SK-MEL-5 (cell line): ENCODE results near the gene NOL4L. TPM values are rescaled to one million over a fixed set of nuclear protein-coding genes. Genes with fewer than 3 reads are reported as not detected.

Source experiments
- DNase-seq: peaks from one replicate; pipeline ENCODE4 v3.0.0-alpha.2; 2016; ENCODE audit warnings: low read depth, low spot score
- in situ Hi-C: cut with HindIII; loops from 2 replicates; pipeline ENCODE4 v1.10.0; 2016; ENCODE audit warnings: low sequenced_read_pairs, high pct_unique_total_duplicates, low pct_unique_long_range_greater_than_20kb
- total RNA-seq: library from RNA; depleted of rRNA; stranded (reverse); fragments of >200 nt; shearing (Covaris generic); gene quantifications from 2 replicates; pipeline ENCODE4 v1.2.3, GENCODE V29; 2014

The NOL4L gene
- total RNA-seq, 1 experiment from 2014 or later, result 2.1 TPM

GRCh38 chr20:32446301-32447100 lies 138.6 kb downstream of the NOL4L start:
- DNase-seq, result no peak
- in situ Hi-C loops, result no loop called here

DNA sequence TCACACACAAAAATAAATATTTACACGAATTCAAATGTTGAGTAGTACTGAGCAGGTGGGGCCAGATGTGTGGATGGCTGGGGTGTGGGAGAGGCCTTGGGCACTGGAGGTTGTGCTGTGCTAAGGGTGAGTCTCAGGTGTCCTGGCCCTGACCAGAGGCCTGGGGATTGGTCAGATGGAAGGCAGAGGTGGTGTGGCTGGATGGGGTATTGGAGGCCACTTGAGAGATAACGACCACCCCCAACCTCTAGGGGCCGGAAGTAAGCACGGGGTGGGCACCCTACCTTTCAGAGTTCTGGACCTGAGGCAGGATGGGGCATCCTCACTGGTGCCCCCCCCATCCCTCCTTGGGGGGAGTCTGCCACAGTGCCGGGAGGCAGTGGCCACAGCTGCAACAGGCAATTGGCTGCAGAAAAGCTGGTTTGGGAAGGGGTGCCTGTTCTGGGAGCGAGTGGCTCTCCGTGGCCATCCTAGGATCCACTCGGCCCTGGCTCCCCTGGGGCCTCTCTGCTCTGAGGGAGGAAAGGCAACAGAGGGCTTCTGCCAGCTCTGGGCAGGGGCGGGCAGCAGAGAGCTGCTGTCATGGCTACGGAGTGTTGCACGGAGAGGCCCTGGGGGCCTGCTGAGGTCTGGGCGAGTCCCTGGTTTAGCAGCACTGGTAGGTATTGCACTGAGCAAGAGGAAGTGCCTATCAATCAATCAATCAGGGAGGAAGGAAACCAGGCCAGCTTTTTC lies 139.4 kb downstream of the NOL4L start:
- no peak for DNase-seq
- in situ Hi-C loops, result no loop called here

GRCh38 chr20:32444474-32445220 lies 140.5 kb downstream of the NOL4L start:
- in situ Hi-C loops, result no loop called here
- no peak for DNase-seq

GRCh38 chr20:32443386-32443974 lies 141.7 kb downstream of the NOL4L start:
- in situ Hi-C loops, result no loop called here
- no peak for DNase-seq

DNA sequence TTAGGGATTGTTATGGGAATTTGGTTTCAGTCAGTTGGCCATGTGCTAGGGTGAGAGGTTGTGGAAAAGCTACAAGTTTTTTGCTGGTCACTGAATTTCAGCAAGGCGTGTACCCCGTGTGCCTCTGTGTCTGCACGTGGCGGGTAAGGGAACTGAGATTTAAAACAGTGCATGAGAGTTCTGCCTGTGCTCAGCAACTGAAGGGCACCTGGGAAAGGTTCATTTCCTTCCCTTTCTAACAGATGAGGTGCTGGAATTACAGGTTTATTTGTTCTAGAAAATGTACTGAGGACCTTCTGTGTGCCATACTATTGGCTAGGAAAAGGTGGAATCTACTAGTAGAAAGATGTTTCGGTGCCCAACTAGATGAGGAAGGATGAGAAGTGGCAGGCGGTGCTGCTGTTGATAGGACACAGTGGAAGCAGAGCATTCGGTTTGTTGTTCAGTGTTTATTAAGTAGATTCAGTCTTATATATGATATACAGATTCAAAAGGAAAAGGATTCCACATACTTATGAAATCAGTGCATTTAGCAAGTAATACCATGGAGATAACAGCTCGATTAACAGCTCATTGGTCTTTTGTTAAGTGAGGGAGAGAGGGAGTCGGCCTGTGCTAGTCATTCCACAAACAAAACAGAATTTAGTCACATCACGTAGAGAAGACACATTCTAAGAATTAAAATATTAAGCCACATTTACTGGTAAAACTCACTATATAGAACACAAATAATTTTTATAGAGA lies 142.3 kb downstream of the NOL4L start:
- in situ Hi-C loops, result no loop called here

DNA sequence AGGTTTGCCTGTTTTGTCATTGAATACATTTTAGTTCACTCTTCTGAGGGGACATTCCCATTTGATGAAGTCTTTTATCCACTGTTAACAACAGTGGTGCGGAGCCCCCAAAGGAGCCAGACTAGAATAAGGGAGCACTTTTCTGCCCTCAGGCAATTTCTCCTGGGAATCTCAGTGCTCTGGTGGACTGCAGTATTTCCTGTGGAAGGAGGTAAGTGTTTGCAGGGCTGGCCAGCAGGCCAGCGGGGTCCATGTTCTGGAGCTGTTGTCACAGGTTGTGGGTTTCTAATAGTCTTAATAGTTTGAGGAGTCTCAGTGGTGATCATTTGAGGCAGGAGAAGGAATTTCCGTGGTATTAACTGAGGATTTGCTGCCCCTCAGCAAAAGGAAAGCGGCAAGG lies 143.5 kb downstream of the NOL4L start:
- no peak for DNase-seq
- in situ Hi-C loops, result no loop called here

More for the DNA sequence above, 142.3 kb downstream of the NOL4L start:
- DNase-seq, result no peak

- no peak for DNase-seq
- in situ Hi-C loops, result no loop called here
Measured at GRCh38 chr20:32440758-32441078, 144.4 kb downstream of the NOL4L start.

- DNase-seq, result no peak
- in situ Hi-C loops, result no loop called here
Measured at GRCh38 chr20:32440069-32440757, 144.9 kb downstream of the NOL4L start.

- DNase-seq, result no peak
- in situ Hi-C loops, result no loop called here
Measured at GRCh38 chr20:32439132-32439829, 145.9 kb downstream of the NOL4L start.

DNA sequence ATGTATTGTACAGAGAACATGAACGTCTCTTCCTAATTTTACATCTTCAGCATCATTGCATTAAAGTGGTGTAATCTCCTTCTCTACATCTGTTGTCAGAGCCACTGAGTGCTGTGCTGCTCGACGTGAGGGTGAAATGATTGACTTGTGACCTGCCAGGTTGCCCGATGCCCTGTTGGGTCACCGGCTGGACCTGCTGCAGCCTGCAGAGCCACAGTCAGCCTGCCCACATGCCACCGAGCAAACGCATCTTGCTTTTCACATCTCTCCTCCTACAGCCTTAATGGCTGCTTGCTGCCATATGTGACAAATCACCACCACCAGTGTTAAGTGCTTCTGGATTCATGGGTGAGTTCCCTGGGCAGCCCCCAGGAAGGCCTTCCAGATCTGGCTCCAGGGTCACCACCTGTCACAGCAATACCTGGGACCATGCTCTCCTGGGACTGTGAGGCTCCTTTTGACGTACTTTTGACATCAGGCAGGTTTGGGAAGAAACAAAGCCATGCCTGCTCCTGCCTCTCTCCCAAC lies 146.7 kb downstream of the NOL4L start:
- in situ Hi-C loops, result no loop called here
- DNase-seq, result no peak

- DNase-seq, result peak; percentile 24
- in situ Hi-C loops, result no loop called here
Measured at GRCh38 chr20:32437391-32438074, 147.6 kb downstream of the NOL4L start.

GRCh38 chr20:32436968-32437367 lies 148.2 kb downstream of the NOL4L start:
- in situ Hi-C loops, result no loop called here
- DNase-seq, result no peak

DNA sequence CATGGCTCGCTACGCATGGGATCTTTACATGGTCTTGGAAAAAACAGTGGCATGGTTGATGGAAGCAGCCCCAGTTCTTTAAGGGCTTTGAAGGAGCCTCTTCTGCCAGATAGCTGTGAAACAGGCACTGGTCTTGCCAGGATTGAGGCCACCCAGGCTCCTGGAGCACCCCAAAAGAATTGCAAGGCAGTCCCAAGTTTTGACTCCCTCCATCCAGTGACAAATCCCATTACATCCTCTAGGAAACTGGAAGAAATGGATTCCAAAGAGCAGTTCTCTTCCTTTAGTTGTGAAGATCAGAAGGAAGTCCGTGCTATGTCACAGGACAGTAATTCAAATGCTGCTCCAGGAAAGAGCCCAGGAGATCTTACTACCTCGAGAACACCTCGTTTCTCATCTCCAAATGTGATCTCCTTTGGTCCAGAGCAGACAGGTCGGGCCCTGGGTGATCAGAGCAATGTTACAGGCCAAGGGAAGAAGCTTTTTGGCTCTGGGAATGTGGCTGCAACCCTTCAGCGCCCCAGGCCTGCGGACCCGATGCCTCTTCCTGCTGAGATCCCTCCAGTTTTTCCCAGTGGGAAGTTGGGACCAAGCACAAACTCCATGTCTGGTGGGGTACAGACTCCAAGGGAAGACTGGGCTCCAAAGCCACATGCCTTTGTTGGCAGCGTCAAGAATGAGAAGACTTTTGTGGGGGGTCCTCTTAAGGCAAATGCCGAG lies 148.8 kb downstream of the NOL4L start:
- DNase-seq, result no peak
- in situ Hi-C loops, result no loop called here

GRCh38 chr20:32435449-32436107 lies 149.6 kb downstream of the NOL4L start:
- DNase-seq, result no peak

DNA sequence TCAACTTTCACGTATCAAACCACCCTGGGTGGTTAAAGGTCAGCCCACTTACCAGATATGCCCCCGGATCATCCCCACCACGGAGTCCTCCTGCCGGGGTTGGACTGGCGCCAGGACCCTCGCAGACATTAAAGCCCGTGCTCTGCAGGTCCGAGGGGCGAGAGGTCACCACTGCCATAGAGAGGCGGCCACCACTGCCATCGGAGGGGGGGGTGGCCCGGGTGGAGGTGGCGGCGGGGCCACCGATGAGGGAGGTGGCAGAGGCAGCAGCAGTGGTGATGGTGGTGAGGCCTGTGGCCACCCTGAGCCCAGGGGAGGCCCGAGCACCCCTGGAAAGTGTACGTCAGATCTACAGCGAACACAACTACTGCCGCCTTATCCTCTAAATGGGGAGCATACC lies 150.7 kb downstream of the NOL4L start:
- in situ Hi-C loops, result no loop called here
- no peak for DNase-seq

More at GRCh38 chr20:32435449-32436107, 149.6 kb downstream of the NOL4L start:
- in situ Hi-C loops, result no loop called here
